ENCODE data around the gene ARFRP1.

- TF ChIP-seq POLR2AphosphoS5 (IDR thresholded peaks at IDR 0.05), result no peak
- TF ChIP-seq, protein P1, sequence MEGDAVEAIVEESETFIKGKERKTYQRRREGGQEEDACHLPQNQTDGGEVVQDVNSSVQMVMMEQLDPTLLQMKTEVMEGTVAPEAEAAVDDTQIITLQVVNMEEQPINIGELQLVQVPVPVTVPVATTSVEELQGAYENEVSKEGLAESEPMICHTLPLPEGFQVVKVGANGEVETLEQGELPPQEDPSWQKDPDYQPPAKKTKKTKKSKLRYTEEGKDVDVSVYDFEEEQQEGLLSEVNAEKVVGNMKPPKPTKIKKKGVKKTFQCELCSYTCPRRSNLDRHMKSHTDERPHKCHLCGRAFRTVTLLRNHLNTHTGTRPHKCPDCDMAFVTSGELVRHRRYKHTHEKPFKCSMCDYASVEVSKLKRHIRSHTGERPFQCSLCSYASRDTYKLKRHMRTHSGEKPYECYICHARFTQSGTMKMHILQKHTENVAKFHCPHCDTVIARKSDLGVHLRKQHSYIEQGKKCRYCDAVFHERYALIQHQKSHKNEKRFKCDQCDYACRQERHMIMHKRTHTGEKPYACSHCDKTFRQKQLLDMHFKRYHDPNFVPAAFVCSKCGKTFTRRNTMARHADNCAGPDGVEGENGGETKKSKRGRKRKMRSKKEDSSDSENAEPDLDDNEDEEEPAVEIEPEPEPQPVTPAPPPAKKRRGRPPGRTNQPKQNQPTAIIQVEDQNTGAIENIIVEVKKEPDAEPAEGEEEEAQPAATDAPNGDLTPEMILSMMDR (IDR thresholded peaks at IDR 0.05), result no peak
- no peak for TF ChIP-seq EP300 (IDR thresholded peaks at IDR 0.05; ENCODE audit: low read depth)
- TF ChIP-seq POLR2A (IDR thresholded peaks at IDR 0.05), result no peak
Measured at GRCh38 chr20:63743210-63743970, 35.6 kb upstream of the ARFRP1 start.

Data from transverse colon (tissue), 4 donors.